Measurements from ENCODE around the gene SH2B3. TPM values are rescaled to one million over a fixed set of nuclear protein-coding genes. Genes with fewer than 3 reads are reported as not detected.

Gene SH2B3
- total RNA-seq, 1 experiment from 2014 or later, result 16.7 TPM

- Histone ChIP-seq H3K27ac (ENCODE audit: low read length) (no peak overlapping the region), H4K20me1 (ENCODE audit: insufficient read depth, low read depth, low read length) (no peaks in the 10 kb centered on the region; the same call in 1 of the 2 replicates), H3K9ac (ENCODE audit: low read length) (no peak overlapping the region), H3K36me3 (ENCODE audit: insufficient read depth, low read length) (0 out of 2 replicates have a peak, but pooled peaks cover 5% of the 10 kb centered on the region), H3K4me3 (ENCODE audit: low read length) (no peak overlapping the region), H2AFZ (ENCODE audit: low read length) (no peak overlapping the region), H3K9me2 (replicated peaks; ENCODE audit: insufficient read depth, low read length) (no peaks in the 10 kb centered on the region), H3K4me2 (ENCODE audit: low read depth, low read length, poor library complexity, severe bottlenecking) (no peak overlapping the region), H3K4me1 (ENCODE audit: low read length) (peaks cover under 1% of the 10 kb centered on the region; the same call in 1 of the 2 replicates), H3K27me3 (ENCODE audit: low read length) (no peaks in the 10 kb centered on the region), H3K79me2 (ENCODE audit: low read length) (peaks cover 79% of the 10 kb centered on the region), H3K9me3 (ENCODE audit: low read length) (no peaks in the 10 kb centered on the region)
- no peak for DNase-seq
Observed at GRCh38 chr12:111417290-111417689, 11.6 kb downstream of the SH2B3 start.

GRCh38 chr12:111417784-111418593 lies 12.3 kb downstream of the SH2B3 start:
- no peaks in the 10 kb centered on the region for H3K4me1 ChIP-seq (ENCODE audit: low read length)
- no peak overlapping the region for H3K4me2 ChIP-seq (ENCODE audit: low read depth, low read length, poor library complexity, severe bottlenecking)
- no peak overlapping the region for H3K4me3 ChIP-seq (ENCODE audit: low read length)
- no peaks in the 10 kb centered on the region for H3K9me2 ChIP-seq (replicated peaks; ENCODE audit: insufficient read depth, low read length)
- H3K79me2 ChIP-seq (ENCODE audit: low read length), result peaks cover 75% of the 10 kb centered on the region
- H3K9ac ChIP-seq (ENCODE audit: low read length), result no peak overlapping the region
- H2AFZ ChIP-seq (ENCODE audit: low read length), result no peak overlapping the region
- no peaks in the 10 kb centered on the region for H3K9me3 ChIP-seq (ENCODE audit: low read length)
- 0 out of 2 replicates have a peak, but pooled peaks cover 5% of the 10 kb centered on the region for H3K36me3 ChIP-seq (ENCODE audit: insufficient read depth, low read length)
- H3K27ac ChIP-seq (ENCODE audit: low read length), result no peak overlapping the region
- DNase-seq, result no peak
- H3K27me3 ChIP-seq (ENCODE audit: low read length), result no peaks in the 10 kb centered on the region
- H4K20me1 ChIP-seq (ENCODE audit: insufficient read depth, low read depth, low read length), result no peaks in the 10 kb centered on the region; the same call in 1 of the 2 replicates

- Histone ChIP-seq H3K4me2 (ENCODE audit: low read depth, low read length, poor library complexity, severe bottlenecking) (no peak overlapping the region), H4K20me1 (ENCODE audit: insufficient read depth, low read depth, low read length) (no peaks in the 10 kb centered on the region; the same call in 1 of the 2 replicates), H3K9me3 (ENCODE audit: low read length) (no peaks in the 10 kb centered on the region), H3K79me2 (ENCODE audit: low read length) (peaks cover 71% of the 10 kb centered on the region), H3K4me1 (ENCODE audit: low read length) (no peaks in the 10 kb centered on the region), H3K9ac (ENCODE audit: low read length) (no peak overlapping the region), H3K27ac (ENCODE audit: low read length) (no peak overlapping the region), H3K4me3 (ENCODE audit: low read length) (no peak overlapping the region), H2AFZ (ENCODE audit: low read length) (no peak overlapping the region), H3K36me3 (ENCODE audit: insufficient read depth, low read length) (0 out of 2 replicates have a peak, but pooled peaks cover 5% of the 10 kb centered on the region), H3K9me2 (replicated peaks; ENCODE audit: insufficient read depth, low read length) (no peaks in the 10 kb centered on the region), H3K27me3 (ENCODE audit: low read length) (no peaks in the 10 kb centered on the region)
- DNase-seq, result no peak
Observed at GRCh38 chr12:111418594-111418880, 12.8 kb downstream of the SH2B3 start.

GRCh38 chr12:111419784-111420183 lies 14.1 kb downstream of the SH2B3 start:
- no peaks in the 10 kb centered on the region for H3K9me2 ChIP-seq (replicated peaks; ENCODE audit: insufficient read depth, low read length)
- no peak overlapping the region for H3K9ac ChIP-seq (ENCODE audit: low read length)
- no peaks in the 10 kb centered on the region for H3K4me1 ChIP-seq (ENCODE audit: low read length)
- H3K79me2 ChIP-seq (ENCODE audit: low read length), result peaks cover 65% of the 10 kb centered on the region
- 0 out of 2 replicates have a peak, but pooled peaks cover 5% of the 10 kb centered on the region for H3K36me3 ChIP-seq (ENCODE audit: insufficient read depth, low read length)
- no peak overlapping the region for H3K4me2 ChIP-seq (ENCODE audit: low read depth, low read length, poor library complexity, severe bottlenecking)
- H3K27ac ChIP-seq (ENCODE audit: low read length), result no peak overlapping the region
- no peak overlapping the region for H2AFZ ChIP-seq (ENCODE audit: low read length)
- no peak overlapping the region for H3K4me3 ChIP-seq (ENCODE audit: low read length)
- no peak for DNase-seq
- no peaks in the 10 kb centered on the region for H3K9me3 ChIP-seq (ENCODE audit: low read length)
- H4K20me1 ChIP-seq (ENCODE audit: insufficient read depth, low read depth, low read length), result no peaks in the 10 kb centered on the region
- H3K27me3 ChIP-seq (ENCODE audit: low read length), result no peaks in the 10 kb centered on the region

- H3K4me2 ChIP-seq (ENCODE audit: low read depth, low read length, poor library complexity, severe bottlenecking), result no peak overlapping the region
- DNase-seq, result no peak
- no peak overlapping the region for H2AFZ ChIP-seq (ENCODE audit: low read length)
- H3K9me2 ChIP-seq (replicated peaks; ENCODE audit: insufficient read depth, low read length), result no peaks in the 10 kb centered on the region
- H3K79me2 ChIP-seq (ENCODE audit: low read length), result peaks cover 59% of the 10 kb centered on the region
- H3K9ac ChIP-seq (ENCODE audit: low read length), result no peak overlapping the region
- H3K4me3 ChIP-seq (ENCODE audit: low read length), result no peak overlapping the region
- H3K4me1 ChIP-seq (ENCODE audit: low read length), result no peaks in the 10 kb centered on the region
- H3K27ac ChIP-seq (ENCODE audit: low read length), result no peak overlapping the region
- no peaks in the 10 kb centered on the region for H4K20me1 ChIP-seq (ENCODE audit: insufficient read depth, low read depth, low read length)
- H3K9me3 ChIP-seq (ENCODE audit: low read length), result no peaks in the 10 kb centered on the region
- H3K27me3 ChIP-seq (ENCODE audit: low read length), result no peaks in the 10 kb centered on the region
- H3K36me3 ChIP-seq (ENCODE audit: insufficient read depth, low read length), result 0 out of 2 replicates have a peak, but pooled peaks cover 5% of the 10 kb centered on the region
Observed at GRCh38 chr12:111420494-111420893, 14.8 kb downstream of the SH2B3 start.

- Histone ChIP-seq H3K79me2 (ENCODE audit: low read length) (peaks cover 49% of the 10 kb centered on the region), H3K4me1 (ENCODE audit: low read length) (peaks cover 12% of the 10 kb centered on the region), H3K9me3 (ENCODE audit: low read length) (no peaks in the 10 kb centered on the region), H3K27ac (ENCODE audit: low read length) (no peak overlapping the region), H4K20me1 (ENCODE audit: insufficient read depth, low read depth, low read length) (no peaks in the 10 kb centered on the region), H3K36me3 (ENCODE audit: insufficient read depth, low read length) (0 out of 2 replicates have a peak, but pooled peaks cover 5% of the 10 kb centered on the region), H3K4me3 (ENCODE audit: low read length) (no peak overlapping the region), H3K9me2 (replicated peaks; ENCODE audit: insufficient read depth, low read length) (no peaks in the 10 kb centered on the region), H2AFZ (ENCODE audit: low read length) (no peak overlapping the region), H3K9ac (ENCODE audit: low read length) (no peak overlapping the region), H3K27me3 (ENCODE audit: low read length) (no peaks in the 10 kb centered on the region), H3K4me2 (ENCODE audit: low read depth, low read length, poor library complexity, severe bottlenecking) (no peak overlapping the region)
- no peak for DNase-seq
Observed at GRCh38 chr12:111424189-111424792, 18.6 kb downstream of the SH2B3 start.

- Histone ChIP-seq H3K9me3 (ENCODE audit: low read length) (no peaks in the 10 kb centered on the region), H3K9me2 (replicated peaks; ENCODE audit: insufficient read depth, low read length) (no peaks in the 10 kb centered on the region), H4K20me1 (ENCODE audit: insufficient read depth, low read depth, low read length) (0 out of 2 replicates have a peak, but pooled peaks cover 4% of the 10 kb centered on the region), H3K9ac (ENCODE audit: low read length) (no peak overlapping the region), H3K27ac (ENCODE audit: low read length) (no peak overlapping the region), H3K4me1 (ENCODE audit: low read length) (peaks cover 18% of the 10 kb centered on the region), H3K4me3 (ENCODE audit: low read length) (no peak overlapping the region), H3K36me3 (ENCODE audit: insufficient read depth, low read length) (0 out of 2 replicates have a peak, but pooled peaks cover 5% of the 10 kb centered on the region), H3K27me3 (ENCODE audit: low read length) (no peaks in the 10 kb centered on the region), H3K79me2 (ENCODE audit: low read length) (peaks cover 50% of the 10 kb centered on the region), H3K4me2 (ENCODE audit: low read depth, low read length, poor library complexity, severe bottlenecking) (no peak overlapping the region), H2AFZ (ENCODE audit: low read length) (no peak overlapping the region)
- DNase-seq, result no peak
Observed at GRCh38 chr12:111424793-111425251, 19.1 kb downstream of the SH2B3 start.

GRCh38 chr12:111425655-111426054 lies 19.9 kb downstream of the SH2B3 start:
- Histone ChIP-seq H3K9me2 (replicated peaks; ENCODE audit: insufficient read depth, low read length) (no peaks in the 10 kb centered on the region), H3K4me1 (ENCODE audit: low read length) (peaks cover 26% of the 10 kb centered on the region), H3K79me2 (ENCODE audit: low read length) (peaks cover 51% of the 10 kb centered on the region), H3K27me3 (ENCODE audit: low read length) (no peaks in the 10 kb centered on the region), H3K9me3 (ENCODE audit: low read length) (no peaks in the 10 kb centered on the region), H3K4me3 (ENCODE audit: low read length) (no peak overlapping the region), H3K36me3 (ENCODE audit: insufficient read depth, low read length) (0 out of 2 replicates have a peak, but pooled peaks cover 2% of the 10 kb centered on the region), H3K4me2 (ENCODE audit: low read depth, low read length, poor library complexity, severe bottlenecking) (no peak overlapping the region), H3K27ac (ENCODE audit: low read length) (no peak overlapping the region), H3K9ac (ENCODE audit: low read length) (no peak overlapping the region), H4K20me1 (ENCODE audit: insufficient read depth, low read depth, low read length) (peaks cover 6% of the 10 kb centered on the region; the same call in 1 of the 2 replicates), H2AFZ (ENCODE audit: low read length) (no peak overlapping the region)
- no peak for DNase-seq
